Measurements from ENCODE around the gene ADGRE2. TPM values are rescaled to one million over a fixed set of nuclear protein-coding genes. Genes with fewer than 3 reads are reported as not detected.

ADGRE2 gene
- total RNA-seq, 4 donors from 2014 or later = 1.0 to 4.4 (median 1.4) TPM

DNA sequence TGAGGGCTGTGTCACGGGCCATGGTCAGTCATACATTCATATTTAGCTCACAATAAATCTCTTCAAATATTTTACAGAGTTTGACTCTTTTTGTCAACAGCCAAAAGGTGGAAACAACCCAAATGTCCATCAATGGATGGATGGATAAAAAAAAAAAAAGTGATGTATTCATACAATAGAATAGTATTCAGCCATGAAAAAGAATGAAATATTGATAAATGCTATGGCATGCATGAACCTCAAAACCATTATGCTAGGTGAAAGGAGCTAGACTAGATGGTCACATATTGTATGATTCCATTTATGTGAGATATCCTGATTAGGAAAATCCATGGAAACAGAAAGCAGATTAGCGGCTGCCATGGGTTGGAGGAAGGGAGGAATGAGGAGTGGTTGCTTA lies 16.2 kb downstream of the ADGRE2 start:
- 75 to 80% methylated on average over 2 of the region's 2 CpGs for WGBS, 2 donors (ENCODE audit: low coverage in 1 of 2)
- no peaks in the 10 kb centered on the region for H3K36me3 ChIP-seq
- ATAC-seq = no peak

DNA sequence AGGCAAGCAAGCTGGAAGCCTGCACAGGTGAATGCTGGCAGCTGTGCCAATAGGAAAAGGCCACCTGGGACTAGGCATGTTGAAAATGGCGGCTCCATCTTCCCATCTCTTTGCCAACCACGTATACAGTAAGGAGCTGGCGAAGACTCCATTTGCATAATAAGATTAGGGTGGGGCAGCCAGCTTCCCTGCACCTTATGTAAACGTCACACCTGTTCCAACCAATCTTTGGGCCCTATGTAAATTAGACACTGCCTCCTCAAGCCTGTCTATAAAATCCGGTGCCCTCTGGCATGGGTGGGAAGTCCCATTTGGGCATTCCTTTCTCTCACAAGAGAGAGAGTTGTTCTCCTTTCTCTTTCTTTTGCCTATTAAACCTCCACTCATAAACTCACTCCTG lies 16.8 kb downstream of the ADGRE2 start:
- Histone ChIP-seq H3K27me3 (peaks cover 46% of the 10 kb centered on the region), H3K4me1 (no peaks in the 10 kb centered on the region), H3K9me3 (peaks cover 0 to 24% (median 0%) of the 10 kb centered on the region in 3 donors), H3K27ac (no peak overlapping the region), H3K36me3 (no peaks in the 10 kb centered on the region), H3K4me3 (no peak overlapping the region)
- 63 to 91% methylated on average over 4 to 5 of the region's 5 CpGs for WGBS, 2 donors (ENCODE audit: low coverage in 1 of 2)
- no peak for ATAC-seq
- TF ChIP-seq EP300 (IDR thresholded peaks at IDR 0.05) = no peak
- TF ChIP-seq POLR2AphosphoS5 (IDR thresholded peaks at IDR 0.05) = no peak
- no peak for TF ChIP-seq POLR2A (IDR thresholded peaks at IDR 0.05)
- TF ChIP-seq, protein P1, sequence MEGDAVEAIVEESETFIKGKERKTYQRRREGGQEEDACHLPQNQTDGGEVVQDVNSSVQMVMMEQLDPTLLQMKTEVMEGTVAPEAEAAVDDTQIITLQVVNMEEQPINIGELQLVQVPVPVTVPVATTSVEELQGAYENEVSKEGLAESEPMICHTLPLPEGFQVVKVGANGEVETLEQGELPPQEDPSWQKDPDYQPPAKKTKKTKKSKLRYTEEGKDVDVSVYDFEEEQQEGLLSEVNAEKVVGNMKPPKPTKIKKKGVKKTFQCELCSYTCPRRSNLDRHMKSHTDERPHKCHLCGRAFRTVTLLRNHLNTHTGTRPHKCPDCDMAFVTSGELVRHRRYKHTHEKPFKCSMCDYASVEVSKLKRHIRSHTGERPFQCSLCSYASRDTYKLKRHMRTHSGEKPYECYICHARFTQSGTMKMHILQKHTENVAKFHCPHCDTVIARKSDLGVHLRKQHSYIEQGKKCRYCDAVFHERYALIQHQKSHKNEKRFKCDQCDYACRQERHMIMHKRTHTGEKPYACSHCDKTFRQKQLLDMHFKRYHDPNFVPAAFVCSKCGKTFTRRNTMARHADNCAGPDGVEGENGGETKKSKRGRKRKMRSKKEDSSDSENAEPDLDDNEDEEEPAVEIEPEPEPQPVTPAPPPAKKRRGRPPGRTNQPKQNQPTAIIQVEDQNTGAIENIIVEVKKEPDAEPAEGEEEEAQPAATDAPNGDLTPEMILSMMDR (IDR thresholded peaks at IDR 0.05) = no peak

More for the DNA sequence above, 16.2 kb downstream of the ADGRE2 start:
- H3K27me3 ChIP-seq = peaks cover 48% of the 10 kb centered on the region
- H3K4me1 ChIP-seq = no peaks in the 10 kb centered on the region
- peaks cover 0 to 19% (median 0%) of the 10 kb centered on the region in 3 donors for H3K9me3 ChIP-seq
- TF ChIP-seq POLR2A (IDR thresholded peaks at IDR 0.05) (no peak), EP300 (IDR thresholded peaks at IDR 0.05) (no peak), POLR2AphosphoS5 (IDR thresholded peaks at IDR 0.05) (no peak)
- TF ChIP-seq, protein P1 (IDR thresholded peaks at IDR 0.05) = no peak
- no peak overlapping the region for H3K4me3 ChIP-seq
- no peak overlapping the region for H3K27ac ChIP-seq

DNA sequence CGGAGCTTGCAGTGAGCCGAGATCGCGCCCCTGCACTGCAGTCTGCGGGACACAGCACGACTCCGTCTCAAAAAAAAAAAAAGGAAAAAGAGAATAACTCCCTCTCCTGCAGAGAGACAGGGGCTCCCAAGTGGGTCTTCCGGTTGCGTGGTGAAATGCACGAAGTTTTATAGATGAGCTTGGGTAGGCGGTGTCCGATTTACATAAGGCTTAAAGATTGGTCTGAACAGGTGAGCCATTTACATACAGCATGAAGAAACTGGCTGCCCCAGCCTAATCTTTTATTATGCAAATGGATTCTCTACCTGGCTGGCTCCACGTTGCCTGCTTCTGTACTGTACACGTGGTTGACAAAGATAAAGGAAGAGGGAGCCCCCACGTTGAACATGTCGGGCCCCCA lies 19.5 kb downstream of the ADGRE2 start:
- Histone ChIP-seq H3K9me3 (peaks cover 0 to 25% (median 0%) of the 10 kb centered on the region in 3 donors), H3K4me3 (no peak overlapping the region), H3K27me3 (peaks cover 33% of the 10 kb centered on the region), H3K4me1 (no peaks in the 10 kb centered on the region), H3K36me3 (no peaks in the 10 kb centered on the region), H3K27ac (no peak overlapping the region)
- TF ChIP-seq EP300 (IDR thresholded peaks at IDR 0.05) (no peak), POLR2AphosphoS5 (IDR thresholded peaks at IDR 0.05) (no peak), POLR2A (IDR thresholded peaks at IDR 0.05) (no peak)
- TF ChIP-seq, protein P1 (IDR thresholded peaks at IDR 0.05) = no peak
- WGBS, 2 donors (ENCODE audit: low coverage in 1 of 2) = 14% methylated on average over 16 of the region's 16 CpGs; no CpG with 5 or more reads in 1 of the 2 donors
- no peak for ATAC-seq

DNA sequence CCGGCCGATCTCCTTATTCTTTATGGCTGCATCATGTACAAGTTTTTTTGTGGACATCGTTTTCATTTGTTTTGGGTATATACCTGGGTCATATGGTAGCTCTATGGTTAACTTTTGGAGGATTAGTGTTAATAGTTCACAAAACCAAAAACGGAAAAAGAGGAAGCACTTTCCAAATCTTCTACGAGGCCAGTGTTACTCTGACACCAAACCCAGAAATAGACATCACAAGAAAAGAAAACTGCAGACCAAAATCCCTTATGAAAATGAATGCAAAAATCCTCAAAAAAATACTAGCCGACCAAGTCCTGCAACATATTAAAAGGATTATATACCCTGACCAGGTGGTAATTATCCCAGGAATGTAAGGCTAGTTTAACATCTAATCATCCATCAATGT lies 29.8 kb downstream of the ADGRE2 start:
- ATAC-seq = no peak
- Histone ChIP-seq H3K4me1 (no peaks in the 10 kb centered on the region), H3K27ac (no peak overlapping the region), H3K36me3 (peaks cover 0 to under 1% of the 10 kb centered on the region in 2 donors), H3K4me3 (no peak overlapping the region), H3K27me3 (no peaks in the 10 kb centered on the region), H3K9me3 (peaks cover 0 to 5% (median 0%) of the 10 kb centered on the region in 3 donors)
- WGBS, 2 donors (ENCODE audit: low coverage in 1 of 2) = 56 to 66% methylated on average over 6 of the region's 6 CpGs
- TF ChIP-seq POLR2AphosphoS5 (IDR thresholded peaks at IDR 0.05) (no peak), POLR2A (IDR thresholded peaks at IDR 0.05) (no peak), EP300 (IDR thresholded peaks at IDR 0.05) (no peak)
- TF ChIP-seq, protein P1 (IDR thresholded peaks at IDR 0.05) = no peak

DNA sequence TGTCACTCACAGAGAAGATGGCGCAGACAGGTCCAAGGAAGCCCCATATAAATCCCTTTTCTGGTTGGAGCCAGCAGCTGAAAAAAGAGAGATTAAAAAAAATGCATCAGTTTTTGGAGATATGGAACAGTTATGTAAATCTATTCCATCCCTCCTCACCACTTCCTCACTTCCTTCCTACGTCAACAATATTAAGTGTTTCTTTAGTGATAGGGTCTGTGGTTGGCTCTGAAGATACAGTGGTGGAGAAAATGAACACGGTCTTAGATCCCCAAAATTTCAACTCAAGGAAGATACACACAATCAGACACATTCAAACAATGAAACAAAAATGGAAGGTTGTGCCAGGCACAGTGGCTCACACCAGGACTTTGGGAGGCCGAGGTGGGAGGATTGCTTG lies 31.5 kb downstream of the ADGRE2 start:
- 70 to 91% methylated on average over 4 of the region's 4 CpGs for WGBS, 2 donors (ENCODE audit: low coverage in 1 of 2)
- H3K36me3 ChIP-seq = peaks cover 0 to 13% of the 10 kb centered on the region in 2 donors
- no peak overlapping the region for H3K27ac ChIP-seq
- H3K9me3 ChIP-seq = peaks cover 0 to 17% (median 0%) of the 10 kb centered on the region in 3 donors
- no peak for ATAC-seq
- no peaks in the 10 kb centered on the region for H3K4me1 ChIP-seq
- TF ChIP-seq POLR2AphosphoS5 (IDR thresholded peaks at IDR 0.05) (no peak), EP300 (IDR thresholded peaks at IDR 0.05) (no peak), POLR2A (IDR thresholded peaks at IDR 0.05) (no peak)
- TF ChIP-seq, protein P1 (IDR thresholded peaks at IDR 0.05) = no peak
- no peak overlapping the region for H3K4me3 ChIP-seq
- no peaks in the 10 kb centered on the region for H3K27me3 ChIP-seq
